Hepatocyte (in vitro differentiated cells): ENCODE measurements around the gene RPS15. TPM values are rescaled to one million over a fixed set of nuclear protein-coding genes. Genes with fewer than 3 reads are reported as not detected.

Source experiments
- DNase-seq: peaks from one replicate; pipeline ENCODE4 v3.0.0-alpha.2; 2016; ENCODE audit warnings: low spot score
- H2AFZ ChIP-seq: fragments of 200-600 bp; sonication (generic); 2 replicates; pipeline ENCODE4 v1.6.0; 2016; ENCODE audit warnings: antibody characterized with exemption, mild to moderate bottlenecking
- H3K27ac ChIP-seq: fragments of 200-600 bp; sonication (generic); 2 replicates; pipeline ENCODE4 v1.5.1; 2016; ENCODE audit warnings: mild to moderate bottlenecking
- H3K27me3 ChIP-seq: fragments of 200-600 bp; sonication (generic); 2 replicates; pipeline ENCODE4 v1.6.1; 2016
- H3K36me3 ChIP-seq: fragments of 200-600 bp; sonication (generic); replicated peaks from 2 replicates; pipeline ENCODE4 v1.5.1; 2016; ENCODE audit warnings: low read depth; ENCODE audit not compliant: insufficient read depth
- H3K4me1 ChIP-seq: fragments of 200-600 bp; sonication (generic); 2 replicates; pipeline ENCODE4 v1.5.1; 2016; ENCODE audit warnings: mild to moderate bottlenecking, moderate library complexity; ENCODE audit not compliant: insufficient read depth
- H3K4me2 ChIP-seq: fragments of 200-600 bp; sonication (generic); 2 replicates; pipeline ENCODE4 v1.6.0; 2016
- H3K4me3 ChIP-seq: fragments of 200-600 bp; sonication (generic); 2 replicates; pipeline ENCODE4 v1.5.1; 2016; ENCODE audit warnings: mild to moderate bottlenecking
- H3K79me2 ChIP-seq: fragments of 200-600 bp; sonication (generic); 2 replicates; pipeline ENCODE4 v1.6.0; 2017; ENCODE audit warnings: mild to moderate bottlenecking
- H3K9me2 ChIP-seq: fragments of 200-600 bp; sonication (generic); replicated peaks from 2 replicates; pipeline ENCODE4 v1.6.0; 2017; ENCODE audit warnings: mild to moderate bottlenecking; ENCODE audit not compliant: insufficient read depth
- H3K9me3 ChIP-seq: fragments of 200-600 bp; sonication (generic); 2 replicates; pipeline ENCODE4 v1.5.1; 2016; ENCODE audit warnings: low read depth, mild to moderate bottlenecking
- H4K20me1 ChIP-seq: fragments of 200-600 bp; sonication (generic); 2 replicates; pipeline ENCODE4 v1.6.0; 2016; ENCODE audit warnings: mild to moderate bottlenecking; ENCODE audit not compliant: insufficient read depth, poor library complexity, severe bottlenecking
- CTCF ChIP-seq: fragments of 200-600 bp; sonication (generic); IDR thresholded peaks from 2 replicates; pipeline ENCODE4 v1.5.1; 2016; ENCODE audit warnings: antibody characterized with exemption, mild to moderate bottlenecking; ENCODE audit not compliant: poor library complexity
- EZH2 ChIP-seq: fragments of 200-600 bp; sonication (generic); IDR thresholded peaks from 2 replicates; pipeline ENCODE4 v1.6.1; 2016; ENCODE audit warnings: antibody characterized with exemption, mild to moderate bottlenecking, borderline replicate concordance
- EZH2phosphoT487 ChIP-seq: fragments of 200-600 bp; sonication (generic); IDR thresholded peaks from one replicate; pipeline ENCODE4 v1.6.1; 2018; ENCODE audit warnings: antibody characterized with exemption, mild to moderate bottlenecking, low read depth, moderate library complexity; ENCODE audit not compliant: unreplicated experiment, severe bottlenecking
- WGBS: methylation state at CpG from one replicate; pipeline ENCODE4 v1.1.6; 2016; ENCODE audit warnings: low lambda C conversion rate; ENCODE audit errors: missing lambda C conversion rate; 5-methylcytosine and 5-hydroxymethylcytosine counted together
- polyA plus RNA-seq: library from polyadenylated mRNA; unstranded; fragments of >200 nt; fragmentation: Nextera tagmentation; extraction: Ambion mirVana; gene quantifications from 2 replicates; pipeline ENCODE4 v1.2.1, GENCODE V29; 2016
- total RNA-seq: library from RNA; depleted of rRNA; stranded (reverse); fragments of >200 nt; gene quantifications from 2 replicates; pipeline ENCODE4 v1.2.3, GENCODE V29; 2014

Gene RPS15
- total and polyA plus RNA-seq, 2 experiments from 2014 or later = 938 to 1,556 TPM

- Histone ChIP-seq H3K4me2 (no peak overlapping the region), H3K4me3 (no peak overlapping the region), H2AFZ (no peak overlapping the region), H3K9me3 (no peaks in the 10 kb centered on the region), H3K27me3 (no peaks in the 10 kb centered on the region), H4K20me1 (no peaks in the 10 kb centered on the region), H3K27ac (no peak overlapping the region), H3K4me1 (peaks cover 5% of the 10 kb centered on the region), H3K36me3 (no peaks in the 10 kb centered on the region), H3K9me2 (no peaks in the 10 kb centered on the region), H3K79me2 (no peaks in the 10 kb centered on the region)
- DNase-seq = no peak
- no peak for TF ChIP-seq EZH2
- TF ChIP-seq EZH2phosphoT487 = no peak
- TF ChIP-seq CTCF = no peak
- WGBS = 94% methylated on average over 17 of the region's 17 CpGs
These were observed 44.4 kb upstream of the RPS15 start for GRCh38 chr19:1393841-1394240.

- H3K4me1 ChIP-seq = peaks cover 5% of the 10 kb centered on the region
- no peaks in the 10 kb centered on the region for H3K36me3 ChIP-seq
- no peaks in the 10 kb centered on the region for H3K9me2 ChIP-seq
- H3K9me3 ChIP-seq = no peaks in the 10 kb centered on the region
- no peak for DNase-seq
- H3K4me2 ChIP-seq = no peak overlapping the region
- WGBS = 88% methylated on average over 20 of the region's 43 CpGs
- H2AFZ ChIP-seq = no peak overlapping the region
- H4K20me1 ChIP-seq = no peaks in the 10 kb centered on the region
- H3K4me3 ChIP-seq = no peak overlapping the region
- H3K79me2 ChIP-seq = no peaks in the 10 kb centered on the region
- H3K27ac ChIP-seq = no peak overlapping the region
- H3K27me3 ChIP-seq = no peaks in the 10 kb centered on the region
- TF ChIP-seq EZH2 (no peak), CTCF (no peak), EZH2phosphoT487 (no peak)
These were observed 43.7 kb upstream of the RPS15 start for GRCh38 chr19:1394252-1395193.

- no peak for DNase-seq
- Histone ChIP-seq H3K79me2 (no peaks in the 10 kb centered on the region), H3K27ac (no peak overlapping the region), H3K36me3 (no peaks in the 10 kb centered on the region), H3K4me2 (no peak overlapping the region), H4K20me1 (no peaks in the 10 kb centered on the region), H3K4me3 (no peak overlapping the region), H3K9me3 (no peaks in the 10 kb centered on the region), H3K4me1 (peaks cover 5% of the 10 kb centered on the region), H3K9me2 (no peaks in the 10 kb centered on the region), H3K27me3 (no peaks in the 10 kb centered on the region), H2AFZ (no peak overlapping the region)
- no peak for TF ChIP-seq EZH2
- no peak for TF ChIP-seq CTCF
- 91% methylated on average over 48 of the region's 52 CpGs for WGBS
These were observed 42.8 kb upstream of the RPS15 start for GRCh38 chr19:1395194-1396018.
